H9 (cell line): ENCODE measurements around the gene NPPC. TPM values are rescaled to one million over a fixed set of nuclear protein-coding genes. Genes with fewer than 3 reads are reported as not detected.

Experiments used
- DNase-seq: peaks from one replicate; pipeline ENCODE4 v3.0.0-alpha.2; 2017
- H2AFZ ChIP-seq: one replicate; pipeline ENCODE4 v1.6.1; 2013; ENCODE audit warnings: mild to moderate bottlenecking, low read length, control low read depth, moderate library complexity
- H2AK5ac ChIP-seq: 2 replicates; pipeline ENCODE4 v1.6.1; 2013; ENCODE audit warnings: low read length, control low read depth, mixed read lengths; ENCODE audit not compliant: insufficient read length
- H2BK120ac ChIP-seq: one replicate; pipeline ENCODE4 v1.6.1; 2013; ENCODE audit warnings: low read depth, mild to moderate bottlenecking, low read length, control low read depth, inconsistent platforms; ENCODE audit not compliant: poor library complexity, severe bottlenecking
- H2BK12ac ChIP-seq: 2 replicates; pipeline ENCODE4 v1.6.1; 2013; ENCODE audit warnings: low read length, control low read depth, mixed read lengths, low read depth; ENCODE audit not compliant: insufficient read length
- H2BK15ac ChIP-seq: 2 replicates; pipeline ENCODE4 v1.6.1; 2013; ENCODE audit warnings: low read depth, low read length, control low read depth
- H2BK20ac ChIP-seq: one replicate; pipeline ENCODE4 v1.6.1; 2013; ENCODE audit warnings: low read depth, mild to moderate bottlenecking, low read length, control low read depth, inconsistent platforms; ENCODE audit not compliant: poor library complexity, severe bottlenecking
- H2BK5ac ChIP-seq: 2 replicates; pipeline ENCODE4 v1.6.1; 2013; ENCODE audit warnings: low read length, control low read depth, mixed read lengths; ENCODE audit not compliant: insufficient read length
- H3K14ac ChIP-seq: 2 replicates; pipeline ENCODE4 v1.6.1; 2013; ENCODE audit warnings: low read length, control low read depth; ENCODE audit not compliant: insufficient read depth
- H3K18ac ChIP-seq: 2 replicates; pipeline ENCODE4 v1.6.1; 2013; ENCODE audit warnings: low read depth, mild to moderate bottlenecking, mixed read lengths, low read length, control low read depth; ENCODE audit not compliant: insufficient read length
- H3K23ac ChIP-seq: 2 replicates; pipeline ENCODE4 v1.6.1; 2013; ENCODE audit warnings: low read length, control low read depth, mixed read lengths, low read depth; ENCODE audit not compliant: insufficient read length
- H3K23me2 ChIP-seq: 2 replicates; pipeline ENCODE4 v1.6.1; 2013; ENCODE audit warnings: low read depth, mild to moderate bottlenecking, mixed read lengths, low read length, control low read depth; ENCODE audit not compliant: insufficient read length, poor library complexity, severe bottlenecking
- H3K27ac ChIP-seq: 2 replicates; pipeline ENCODE4 v1.5.1; 2013; ENCODE audit warnings: low read length, control low read depth, mixed read lengths, low read depth; ENCODE audit not compliant: insufficient read length
- H3K27me3 ChIP-seq: 2 replicates; pipeline ENCODE4 v1.6.1; 2013; ENCODE audit warnings: low read length, control low read depth, inconsistent platforms; ENCODE audit not compliant: insufficient read depth
- H3K4ac ChIP-seq: 2 replicates; pipeline ENCODE4 v1.6.1; 2013; ENCODE audit warnings: low read depth, mild to moderate bottlenecking, control low read depth, inconsistent platforms, low read length, moderate library complexity
- H3K4me1 ChIP-seq: 2 replicates; pipeline ENCODE4 v1.6.1; 2013; ENCODE audit warnings: low read length, control low read depth, inconsistent platforms; ENCODE audit not compliant: insufficient read depth
- H3K4me2 ChIP-seq: 2 replicates; pipeline ENCODE4 v1.6.1; 2013; ENCODE audit warnings: low read length, control low read depth, mixed read lengths; ENCODE audit not compliant: insufficient read length, insufficient read depth
- H3K56ac ChIP-seq: 2 replicates; pipeline ENCODE4 v1.6.1; 2013; ENCODE audit warnings: low read depth, mild to moderate bottlenecking, mixed read lengths, low read length, control low read depth; ENCODE audit not compliant: insufficient read length
- H3K79me1 ChIP-seq: 2 replicates; pipeline ENCODE4 v1.6.1; 2013; ENCODE audit warnings: low read depth, mild to moderate bottlenecking, moderate library complexity, low read length, control low read depth, inconsistent platforms; ENCODE audit not compliant: insufficient read depth, poor library complexity, severe bottlenecking
- H3K79me2 ChIP-seq: 2 replicates; pipeline ENCODE4 v1.6.1; 2013; ENCODE audit warnings: low read length, control low read depth, inconsistent platforms; ENCODE audit not compliant: insufficient read depth
- H3K9ac ChIP-seq: 2 replicates; pipeline ENCODE4 v1.6.1; 2013; ENCODE audit warnings: low read length, control low read depth, mixed read lengths; ENCODE audit not compliant: insufficient read length; ENCODE audit errors: extremely low read depth
- H3K9me3 ChIP-seq: one replicate; pipeline ENCODE4 v1.6.1; 2013; ENCODE audit warnings: low read depth, low read length, inconsistent platforms; ENCODE audit not compliant: control insufficient read depth
- H3T11ph ChIP-seq: one replicate; pipeline ENCODE4 v1.6.1; 2013; ENCODE audit warnings: mild to moderate bottlenecking, low read length, control low read depth, inconsistent platforms
- H4K20me1 ChIP-seq: one replicate; pipeline ENCODE4 v1.6.1; 2013; ENCODE audit not compliant: control insufficient read depth, insufficient read length, insufficient read depth
- H4K5ac ChIP-seq: 2 replicates; pipeline ENCODE4 v1.6.1; 2013; ENCODE audit warnings: low read depth, mild to moderate bottlenecking, mixed read lengths, low read length, control low read depth; ENCODE audit not compliant: insufficient read length
- H4K8ac ChIP-seq: replicated peaks from 2 replicates; pipeline ENCODE4 v1.6.1; 2013; ENCODE audit warnings: low read length, control low read depth, mixed read lengths, low read depth; ENCODE audit not compliant: insufficient read length
- H4K91ac ChIP-seq: 2 replicates; pipeline ENCODE4 v1.6.1; 2013; ENCODE audit warnings: low read depth, mild to moderate bottlenecking, moderate library complexity, mixed read lengths, low read length, control low read depth; ENCODE audit not compliant: insufficient read length
- H3K27ac Mint-ChIP-seq, 3 experiments: 2 replicates in 2 of 3; 3 replicates in 1 of 3; pipeline ENCODE4 v1.8.0; 2020 to 2021; ENCODE audit warnings: mixed read lengths in 3 of 3, mild to moderate bottlenecking in 1 of 3, moderate library complexity in 1 of 3
- H3K27me3 Mint-ChIP-seq: 2 replicates; pipeline ENCODE4 v1.8.0; 2021; ENCODE audit warnings: low read depth, mild to moderate bottlenecking, moderate library complexity, mixed read lengths
- H3K36me3 Mint-ChIP-seq, 3 experiments: 2 replicates in 2 of 3; 3 replicates in 1 of 3; pipeline ENCODE4 v1.8.0; 2020 to 2021; ENCODE audit warnings: low read depth in 3 of 3, mixed read lengths in 3 of 3; ENCODE audit not compliant: insufficient read depth in 1 of 3
- H3K4me1 Mint-ChIP-seq, 2 experiments: 2 replicates each; pipeline ENCODE4 v1.8.0; 2020; ENCODE audit warnings: mixed read lengths in 2 of 2
- H3K4me3 Mint-ChIP-seq, 2 experiments: 2 replicates in 1 of 2; 3 replicates in 1 of 2; pipeline ENCODE4 v1.8.0; 2020 to 2021; ENCODE audit warnings: mild to moderate bottlenecking in 2 of 2, mixed read lengths in 2 of 2, moderate library complexity in 1 of 2
- H3K9me3 Mint-ChIP-seq, 2 experiments: 2 replicates in 1 of 2; 3 replicates in 1 of 2; pipeline ENCODE4 v1.8.0; 2020; ENCODE audit warnings: mild to moderate bottlenecking in 2 of 2, mixed read lengths in 2 of 2, moderate library complexity in 1 of 2
- WGBS: extraction: QIAGEN DNeasy Blood & Tissue Kit; methylation state at CpG from one replicate; pipeline ENCODE4 v1.1.7; 2013; ENCODE audit warnings: missing lambda C conversion rate, low lambda C conversion rate, mixed read lengths; ENCODE audit not compliant: insufficient read length; ENCODE audit errors: extremely low coverage; 5-methylcytosine and 5-hydroxymethylcytosine counted together
- total RNA-seq: library from RNA; stranded (reverse); gene quantifications from 2 replicates; pipeline ENCODE4 v1.2.1, GENCODE V29; 2021
- TF ChIP-seq, protein P1 (sequence below): fragments of 200-600 bp; sonication (generic); conservative IDR thresholded peaks from 3 replicates; pipeline ENCODE4 v1.8.0; 2021; ENCODE audit warnings: antibody characterized with exemption, mild to moderate bottlenecking

The NPPC gene
- total RNA-seq, 1 experiment from 2014 or later, result 1.1 TPM

DNA sequence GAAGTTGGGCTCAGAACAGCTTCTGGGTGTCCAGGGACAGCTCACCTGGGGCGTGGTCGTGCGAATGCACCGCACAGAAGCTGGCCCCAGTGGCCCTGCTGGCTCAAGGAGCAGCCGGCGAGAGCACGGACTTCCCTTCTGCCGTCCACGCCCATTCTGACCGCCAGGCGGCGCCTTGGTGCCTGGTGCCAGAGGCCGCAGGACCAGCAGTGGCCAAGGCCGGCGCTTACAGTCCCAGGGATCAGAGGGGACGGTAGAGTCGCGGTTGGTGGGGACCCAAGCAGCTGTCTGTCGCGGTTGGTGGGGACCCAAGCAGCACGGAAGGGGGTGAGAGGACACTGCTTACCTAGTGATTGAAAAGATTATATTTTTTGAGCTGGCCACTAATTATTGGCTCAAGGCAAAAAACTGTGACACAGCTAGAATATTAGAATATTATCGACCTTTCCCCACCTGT lies 25.7 kb downstream of the NPPC start:
- no peak overlapping the region for H2AFZ ChIP-seq

More for the DNA sequence above, 25.7 kb downstream of the NPPC start:
- no peak overlapping the region for H2AK5ac ChIP-seq
- H3K9me3 ChIP-seq, result no peaks in the 10 kb centered on the region
- H3K56ac ChIP-seq, result no peak overlapping the region
- no peaks in the 10 kb centered on the region for H3K79me2 ChIP-seq
- Mint-ChIP-seq H3K27ac (no peak overlapping the region), H3K4me1 (peaks cover 9 to 16% of the 10 kb centered on the region in 2 experiments), H3K27me3 (peaks cover 13% of the 10 kb centered on the region), H3K4me3 (no peak overlapping the region), H3K36me3 (no peaks in the 10 kb centered on the region), H3K9me3 (no peaks in the 10 kb centered on the region)
- H2BK5ac ChIP-seq, result no peak overlapping the region
- H4K20me1 ChIP-seq, result no peaks in the 10 kb centered on the region
- no peaks in the 10 kb centered on the region for H3K79me1 ChIP-seq
- H2BK20ac ChIP-seq, result no peak overlapping the region
- peak overlapping the region; percentile 7 for H3K4me2 ChIP-seq
- no peak overlapping the region for H3K14ac ChIP-seq
- H4K5ac ChIP-seq, result no peak overlapping the region
- no peak overlapping the region for H2BK15ac ChIP-seq
- no peak overlapping the region for H3K23ac ChIP-seq
- no peak overlapping the region for H2BK120ac ChIP-seq
- H3K4ac ChIP-seq, result no peak overlapping the region
- H3K4me1 ChIP-seq, result no peaks in the 10 kb centered on the region
- H4K8ac ChIP-seq, result no peak overlapping the region
- H3K27ac ChIP-seq, result no peak overlapping the region
- no peak overlapping the region for H4K91ac ChIP-seq
- TF ChIP-seq, protein P1, sequence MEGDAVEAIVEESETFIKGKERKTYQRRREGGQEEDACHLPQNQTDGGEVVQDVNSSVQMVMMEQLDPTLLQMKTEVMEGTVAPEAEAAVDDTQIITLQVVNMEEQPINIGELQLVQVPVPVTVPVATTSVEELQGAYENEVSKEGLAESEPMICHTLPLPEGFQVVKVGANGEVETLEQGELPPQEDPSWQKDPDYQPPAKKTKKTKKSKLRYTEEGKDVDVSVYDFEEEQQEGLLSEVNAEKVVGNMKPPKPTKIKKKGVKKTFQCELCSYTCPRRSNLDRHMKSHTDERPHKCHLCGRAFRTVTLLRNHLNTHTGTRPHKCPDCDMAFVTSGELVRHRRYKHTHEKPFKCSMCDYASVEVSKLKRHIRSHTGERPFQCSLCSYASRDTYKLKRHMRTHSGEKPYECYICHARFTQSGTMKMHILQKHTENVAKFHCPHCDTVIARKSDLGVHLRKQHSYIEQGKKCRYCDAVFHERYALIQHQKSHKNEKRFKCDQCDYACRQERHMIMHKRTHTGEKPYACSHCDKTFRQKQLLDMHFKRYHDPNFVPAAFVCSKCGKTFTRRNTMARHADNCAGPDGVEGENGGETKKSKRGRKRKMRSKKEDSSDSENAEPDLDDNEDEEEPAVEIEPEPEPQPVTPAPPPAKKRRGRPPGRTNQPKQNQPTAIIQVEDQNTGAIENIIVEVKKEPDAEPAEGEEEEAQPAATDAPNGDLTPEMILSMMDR, result peak; percentile 93
- peaks cover 2% of the 10 kb centered on the region for H3K23me2 ChIP-seq
- WGBS, result no CpG with 5 or more reads among the region's 22 CpGs
- H3K18ac ChIP-seq, result no peak overlapping the region
- DNase-seq, result peak; percentile 95
- H3T11ph ChIP-seq, result no peak overlapping the region
- no peak overlapping the region for H3K9ac ChIP-seq
- no peak overlapping the region for H2BK12ac ChIP-seq
- H3K27me3 ChIP-seq, result no peaks in the 10 kb centered on the region
